HEK293T (cell line): ENCODE measurements around the gene CARS2.

Source experiments
- ARNT ChIP-seq: fragments of 450-650 bp; IDR thresholded peaks from 2 replicates; pipeline ENCODE4 v1.6.1; 2017; ENCODE audit warnings: mild to moderate bottlenecking
- HDGF ChIP-seq: fragments of 450-650 bp; IDR thresholded peaks from 2 replicates; pipeline ENCODE4 v1.6.1; 2017; ENCODE audit warnings: antibody characterized with exemption, borderline replicate concordance
- SP1 ChIP-seq: fragments of 450-650 bp; IDR thresholded peaks from 2 replicates; pipeline ENCODE4 v1.6.1; 2017

- TF ChIP-seq SP1, result no peak
- no peak for TF ChIP-seq ARNT
- TF ChIP-seq HDGF, result no peak
These were observed 54.6 kb downstream of the CARS2 start for GRCh38 chr13:110651271-110651670.
